GM19043 (cell line): ENCODE measurements around the gene SFXN3.
A peak's percentile ranks its signal among the peaks of the same experiment; 100 is the strongest.

Experiments used
- ATAC-seq: cut with Tn5 transposase; IDR thresholded peaks from one replicate; pipeline ENCODE4 v1.9.1; 2021; ENCODE audit warnings: low read depth; ENCODE audit not compliant: unreplicated experiment

Gene SFXN3

DNA sequence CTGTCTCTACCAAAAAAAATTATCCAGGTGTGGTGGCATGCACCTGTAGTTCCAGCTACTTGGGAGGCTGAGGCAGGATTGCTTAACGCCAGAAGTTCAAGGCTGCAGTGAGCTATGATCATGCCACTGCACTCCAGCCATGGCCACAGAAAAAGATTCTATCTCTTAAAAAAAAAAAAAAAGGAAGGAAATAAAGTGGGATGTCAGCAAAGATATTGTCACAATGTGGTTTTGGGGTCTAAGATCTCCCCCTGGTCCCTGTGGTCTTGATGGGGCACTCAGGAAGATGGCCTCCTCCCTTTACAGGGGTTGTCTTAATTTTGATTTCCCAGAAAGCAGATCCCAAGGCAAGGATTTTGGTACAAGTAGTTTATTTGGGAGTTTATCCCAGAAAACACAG, 23.3 kb downstream of the SFXN3 start:
- no peak for ATAC-seq

DNA sequence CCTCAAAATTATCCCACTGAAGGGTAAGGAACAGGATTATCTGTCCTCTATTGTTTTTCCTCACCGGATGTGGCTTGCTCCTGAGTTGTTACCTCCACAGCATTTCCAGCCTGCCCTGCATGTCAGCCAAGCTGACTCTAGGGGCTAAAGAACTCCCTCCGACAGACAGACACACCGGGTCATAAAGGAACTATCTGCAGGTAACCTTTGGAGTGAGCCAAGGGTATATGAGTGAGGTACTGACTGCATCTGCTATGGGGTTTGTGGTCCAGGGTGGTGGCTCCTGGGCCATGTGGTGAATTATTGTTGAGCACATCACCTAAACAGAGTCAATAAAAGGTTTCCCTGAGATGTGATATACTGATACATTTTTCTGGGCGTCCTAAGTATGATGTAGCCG, 23.8 kb downstream of the SFXN3 start:
- no peak for ATAC-seq

DNA sequence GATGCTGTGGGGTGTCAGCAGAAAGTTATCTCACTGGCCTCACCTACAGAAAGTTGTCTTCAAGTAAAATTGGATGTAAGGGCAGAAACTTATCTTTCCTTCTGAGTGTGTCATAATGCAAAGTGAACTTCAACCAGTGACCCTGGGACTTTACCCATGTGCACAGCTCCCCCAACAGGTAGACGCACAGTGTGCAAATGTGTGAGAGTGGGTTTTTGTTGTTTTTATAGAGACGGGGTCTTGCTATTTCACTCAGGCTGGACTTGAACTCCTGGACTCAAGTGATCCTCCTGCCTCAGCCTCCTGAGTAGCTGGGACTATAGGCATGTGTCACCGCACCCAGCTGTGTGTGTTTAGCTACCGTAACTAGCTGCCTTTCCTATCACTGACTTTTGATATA, 24.4 kb downstream of the SFXN3 start:
- ATAC-seq: no peak

DNA sequence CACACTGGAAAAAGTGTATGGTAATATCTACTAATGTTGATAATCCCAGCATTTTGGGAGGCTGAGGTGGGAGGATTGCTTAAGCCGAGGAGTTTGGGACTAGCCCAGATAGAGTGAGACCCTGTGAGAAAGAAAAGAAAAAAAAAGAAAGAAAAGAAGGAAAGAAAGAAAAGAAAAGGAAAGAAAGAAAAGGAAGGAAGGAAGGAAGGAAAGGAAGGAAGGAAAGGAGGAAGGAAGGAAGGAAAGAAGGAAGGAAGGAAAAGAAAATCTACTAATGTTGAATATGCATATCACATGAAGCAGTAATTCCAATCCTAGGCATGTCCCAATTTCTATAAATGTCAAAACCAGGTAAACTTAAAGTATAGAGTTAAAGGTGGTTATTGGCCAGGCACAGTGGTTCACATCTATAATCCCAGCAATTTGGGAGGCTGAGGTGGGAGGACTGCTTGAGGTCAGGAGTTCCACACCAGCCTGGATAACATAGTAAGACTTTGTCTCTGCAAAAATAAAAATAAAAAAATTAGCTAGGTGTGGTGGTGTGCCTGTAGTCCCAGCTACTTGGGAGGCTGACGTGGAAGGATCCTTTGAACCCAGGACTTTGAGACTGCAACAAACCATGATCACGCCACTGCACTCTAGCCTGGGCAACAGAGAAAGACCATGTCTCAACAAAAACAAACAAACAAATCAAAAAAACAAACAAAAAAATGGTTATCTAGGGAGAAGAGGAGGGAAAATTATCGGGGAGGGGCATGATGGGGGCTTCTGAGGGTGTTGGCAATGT, 25.5 kb downstream of the SFXN3 start:
- ATAC-seq: no peak

DNA sequence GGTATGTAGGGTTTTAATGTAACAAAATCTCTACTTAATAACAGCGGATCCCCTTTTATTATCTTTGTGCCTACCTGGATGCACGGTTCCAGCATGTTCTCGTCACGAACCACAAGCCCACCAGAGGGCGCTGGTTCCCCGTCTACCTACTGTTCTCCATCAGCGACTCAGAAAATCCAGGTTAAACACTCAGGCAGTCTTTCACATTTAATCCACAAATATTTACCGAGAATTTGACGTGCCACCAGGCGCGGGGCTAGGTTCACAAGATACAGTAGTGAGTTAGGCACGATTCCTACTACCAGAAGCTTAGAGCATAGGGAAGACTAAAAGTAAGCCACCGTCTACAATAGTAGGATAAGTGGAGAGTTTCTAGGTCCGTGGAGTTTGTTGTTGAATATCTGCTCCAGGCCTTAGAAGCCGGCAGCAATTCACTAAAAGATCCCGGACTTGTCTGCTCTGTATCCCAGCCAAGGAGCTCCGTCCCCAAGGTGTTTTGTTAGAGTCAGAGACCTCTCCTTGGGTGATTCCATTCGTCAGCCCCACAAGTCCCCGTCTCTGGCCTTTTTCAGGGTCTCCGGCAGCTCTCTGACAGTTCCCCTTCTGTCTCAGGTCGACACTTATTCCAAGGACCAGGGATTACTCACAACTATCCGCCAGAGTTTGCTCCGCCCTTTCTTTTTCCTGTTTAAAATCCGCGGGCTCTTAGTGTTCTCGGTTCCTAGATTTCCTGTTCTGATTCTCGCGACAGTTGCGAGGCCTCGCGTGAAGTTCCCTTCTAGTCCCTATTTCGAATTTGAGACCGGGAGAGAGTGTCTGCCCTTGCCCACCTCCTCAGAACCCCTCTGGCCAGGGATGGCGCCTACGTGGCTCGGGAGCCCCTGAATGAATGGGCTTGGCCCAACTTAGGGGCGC, 29.3 kb downstream of the SFXN3 start:
- peak; percentile 22 for ATAC-seq

DNA sequence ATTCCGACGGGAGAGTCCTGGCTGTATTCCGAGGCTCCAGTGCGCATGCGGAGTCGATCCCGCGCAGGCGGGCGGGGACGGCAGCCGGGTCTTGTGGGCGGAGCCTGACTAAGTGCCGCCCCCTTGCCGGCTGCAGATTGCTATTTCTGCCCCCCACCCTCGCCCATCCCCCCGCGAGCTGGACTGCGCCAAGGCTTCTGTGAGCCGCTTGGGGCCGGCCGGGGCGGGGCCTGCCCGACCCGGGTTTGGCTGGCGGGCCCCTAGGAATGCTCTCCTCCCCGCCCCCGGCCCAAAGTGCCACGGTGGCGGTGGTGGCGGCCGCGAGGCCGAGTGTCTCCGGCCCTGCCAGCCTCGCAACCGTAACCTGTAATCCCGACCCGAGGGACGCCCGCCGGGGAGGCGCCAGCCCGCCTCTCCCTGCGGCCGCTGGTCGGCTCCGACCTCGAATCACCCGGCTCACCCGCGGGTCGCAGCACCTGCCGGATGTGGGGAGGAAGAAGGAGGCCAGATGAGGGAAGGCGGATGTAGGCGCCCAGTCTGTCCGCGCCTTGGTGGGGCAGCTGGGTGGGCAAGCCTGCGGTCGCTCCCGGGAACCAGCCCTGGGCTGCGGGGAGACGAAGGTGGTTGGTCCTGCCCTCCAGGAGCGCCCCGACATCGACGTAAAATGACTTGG, 30.1 kb downstream of the SFXN3 start:
- peak; percentile 45 for ATAC-seq

DNA sequence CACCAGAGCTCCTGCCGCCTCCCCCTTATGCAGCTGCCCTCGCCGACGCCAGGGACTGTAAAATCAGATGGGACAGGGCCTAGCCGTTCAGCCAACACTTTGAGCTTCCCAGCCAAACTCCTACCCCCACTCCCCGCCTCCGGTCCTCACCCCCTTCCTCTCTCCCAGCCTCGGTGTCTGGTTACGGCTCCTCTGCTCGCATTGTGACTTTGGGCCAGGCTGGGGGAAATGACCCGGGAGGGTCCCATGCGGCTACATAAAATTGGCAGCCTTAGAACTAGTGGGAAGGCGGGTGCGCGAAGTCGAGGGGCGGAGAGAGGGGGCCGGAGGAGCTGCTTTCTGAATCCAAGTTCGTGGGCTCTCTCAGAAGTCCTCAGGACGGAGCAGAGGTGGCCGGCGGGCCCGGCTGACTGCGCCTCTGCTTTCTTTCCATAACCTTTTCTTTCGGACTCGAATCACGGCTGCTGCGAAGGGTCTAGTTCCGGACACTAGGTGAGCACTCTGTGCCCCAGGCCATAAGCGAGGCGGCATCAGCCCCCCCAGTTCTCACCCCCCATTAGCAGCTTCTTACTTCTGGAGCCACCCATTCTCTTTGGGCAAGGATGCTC, 30.7 kb downstream of the SFXN3 start, which contains the start of gene KAZALD1:
Gene KAZALD1 (plus strand): TSS at position 366 of the 608 bp plus-strand sequence. CDS start 604 bp downstream, outside the sequence.
- no peak for ATAC-seq

DNA sequence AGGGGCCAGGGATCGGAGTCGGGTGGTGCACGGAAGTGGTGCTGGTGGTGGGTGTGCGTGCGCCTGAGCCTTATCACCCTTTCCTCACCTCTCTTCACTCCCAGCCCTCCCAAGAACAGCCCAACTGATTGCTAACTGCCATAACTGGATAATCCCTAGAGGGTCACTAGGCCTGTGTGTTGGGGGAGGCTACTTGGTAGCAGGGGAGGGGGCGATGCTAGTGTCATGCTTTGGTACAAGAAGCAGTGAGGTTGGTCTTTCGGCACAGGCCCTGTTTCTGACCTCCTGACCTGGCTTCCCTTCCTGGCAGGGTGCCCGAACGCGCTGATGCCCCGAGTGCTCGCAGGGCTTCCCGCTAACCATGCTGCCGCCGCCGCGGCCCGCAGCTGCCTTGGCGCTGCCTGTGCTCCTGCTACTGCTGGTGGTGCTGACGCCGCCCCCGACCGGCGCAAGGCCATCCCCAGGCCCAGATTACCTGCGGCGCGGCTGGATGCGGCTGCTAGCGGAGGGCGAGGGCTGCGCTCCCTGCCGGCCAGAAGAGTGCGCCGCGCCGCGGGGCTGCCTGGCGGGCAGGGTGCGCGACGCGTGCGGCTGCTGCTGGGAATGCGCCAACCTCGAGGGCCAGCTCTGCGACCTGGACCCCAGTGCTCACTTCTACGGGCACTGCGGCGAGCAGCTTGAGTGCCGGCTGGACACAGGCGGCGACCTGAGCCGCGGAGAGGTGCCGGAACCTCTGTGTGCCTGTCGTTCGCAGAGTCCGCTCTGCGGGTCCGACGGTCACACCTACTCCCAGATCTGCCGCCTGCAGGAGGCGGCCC, 31.4 kb downstream of the SFXN3 start:
- ATAC-seq: peak; percentile 32

DNA sequence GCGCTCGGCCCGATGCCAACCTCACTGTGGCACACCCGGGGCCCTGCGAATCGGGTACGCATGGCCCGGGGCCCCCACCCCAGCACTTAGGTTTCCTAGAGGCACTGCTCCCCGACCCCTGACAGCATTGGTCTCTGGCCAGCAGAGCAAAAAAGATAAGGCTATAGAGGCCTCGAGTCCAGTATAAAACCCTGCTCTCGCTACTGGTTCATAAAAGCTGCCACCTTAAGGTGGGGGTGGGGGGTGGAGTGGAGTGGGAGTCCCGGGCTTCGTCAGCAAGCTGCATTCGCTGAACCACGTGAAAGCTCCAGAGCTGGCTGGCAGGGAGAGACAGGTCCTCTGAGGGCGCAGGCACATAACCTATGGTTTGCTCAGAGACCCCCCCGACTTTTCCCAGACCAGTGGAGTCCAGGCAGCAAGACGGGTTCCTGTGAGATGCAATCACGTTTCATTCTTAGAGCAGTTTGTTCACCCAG, 32.1 kb downstream of the SFXN3 start:
- no peak for ATAC-seq

DNA sequence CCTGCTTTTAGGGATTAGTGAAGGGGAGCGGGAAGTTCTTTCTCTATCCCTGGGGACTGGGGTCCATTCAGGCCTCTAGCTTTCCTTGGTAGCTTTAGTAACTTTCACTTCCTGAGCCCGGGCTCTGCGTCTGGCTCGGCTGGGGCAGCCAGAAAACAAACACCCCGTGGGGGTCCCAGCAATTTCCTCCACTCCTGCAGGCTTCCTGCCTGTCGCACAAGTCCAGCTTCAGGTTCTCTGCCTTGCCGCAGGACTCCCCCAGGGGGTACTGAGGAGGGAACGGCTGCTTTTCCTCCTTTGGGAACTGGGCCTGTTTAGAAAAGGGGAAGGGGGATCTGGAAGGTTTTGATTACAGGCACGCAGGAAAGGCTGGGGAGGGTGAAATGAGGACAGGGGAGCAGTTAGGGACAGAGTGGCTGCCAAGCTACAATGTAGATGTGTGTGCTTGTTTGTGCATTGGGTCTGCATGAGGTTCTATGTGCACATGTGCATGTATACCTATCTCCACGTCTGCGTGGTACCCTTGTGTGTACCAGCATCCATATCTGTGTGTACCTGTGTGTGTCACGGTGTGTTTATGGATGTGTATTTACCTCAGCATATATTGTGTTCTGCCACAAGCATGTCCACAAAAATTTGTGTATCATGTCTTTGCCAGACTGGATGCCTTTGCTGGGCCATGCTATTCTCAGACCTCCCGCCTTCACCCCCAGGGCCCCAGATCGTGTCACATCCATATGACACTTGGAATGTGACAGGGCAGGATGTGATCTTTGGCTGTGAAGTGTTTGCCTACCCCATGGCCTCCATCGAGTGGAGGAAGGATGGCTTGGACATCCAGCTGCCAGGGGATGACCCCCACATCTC, 32.7 kb downstream of the SFXN3 start:
- ATAC-seq: no peak

DNA sequence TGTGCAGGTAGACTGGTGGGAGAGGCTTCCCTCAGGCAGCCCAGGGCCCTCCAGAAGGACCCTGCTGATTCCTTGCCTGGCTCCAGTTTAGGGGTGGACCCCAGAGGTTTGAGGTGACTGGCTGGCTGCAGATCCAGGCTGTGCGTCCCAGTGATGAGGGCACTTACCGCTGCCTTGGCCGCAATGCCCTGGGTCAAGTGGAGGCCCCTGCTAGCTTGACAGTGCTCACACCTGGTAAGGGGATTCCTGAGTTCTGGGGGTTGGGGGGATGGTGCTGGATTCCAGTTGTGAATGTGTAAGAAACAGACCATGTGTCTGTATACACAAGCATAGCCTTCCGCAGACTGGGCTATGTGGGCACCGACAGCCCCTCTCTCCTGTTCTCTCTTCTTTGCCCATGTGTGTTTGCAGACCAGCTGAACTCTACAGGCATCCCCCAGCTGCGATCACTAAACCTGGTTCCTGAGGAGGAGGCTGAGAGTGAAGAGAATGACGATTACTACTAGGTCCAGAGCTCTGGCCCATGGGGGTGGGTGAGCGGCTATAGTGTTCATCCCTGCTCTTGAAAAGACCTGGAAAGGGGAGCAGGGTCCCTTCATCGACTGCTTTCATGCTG, 33.5 kb downstream of the SFXN3 start:
- ATAC-seq: no peak

DNA sequence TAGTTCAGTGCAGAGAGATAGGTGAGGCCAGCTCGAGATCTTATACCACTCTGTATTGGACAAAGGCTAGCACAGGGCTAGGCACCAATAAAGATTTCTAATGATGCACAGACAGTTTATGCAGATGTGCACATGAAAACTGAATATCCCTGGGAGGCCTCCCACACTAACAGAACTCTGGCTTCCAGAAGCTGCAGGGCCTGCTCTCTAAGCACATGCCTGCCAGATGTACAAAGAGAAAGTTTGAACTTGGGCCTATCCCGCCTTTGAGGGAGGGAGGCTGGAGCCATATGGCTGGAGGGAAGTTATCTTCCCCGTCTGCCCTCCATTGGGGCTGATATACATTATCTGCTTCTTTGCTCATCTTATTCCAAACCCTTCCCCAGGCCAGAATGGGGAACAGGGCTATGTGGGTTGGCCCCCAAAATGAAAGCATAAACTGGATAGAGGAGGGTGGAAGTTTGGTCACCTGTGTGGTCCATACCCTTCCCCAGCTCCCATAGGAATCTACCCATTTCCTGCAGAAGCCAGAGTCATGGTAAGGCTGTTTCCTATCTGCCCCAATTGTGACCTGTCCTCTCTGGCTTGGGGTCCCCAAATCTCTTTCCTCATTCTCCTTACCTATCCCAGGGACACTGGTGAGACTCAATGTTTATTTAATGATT, 34.6 kb downstream of the SFXN3 start:
- ATAC-seq: no peak

DNA sequence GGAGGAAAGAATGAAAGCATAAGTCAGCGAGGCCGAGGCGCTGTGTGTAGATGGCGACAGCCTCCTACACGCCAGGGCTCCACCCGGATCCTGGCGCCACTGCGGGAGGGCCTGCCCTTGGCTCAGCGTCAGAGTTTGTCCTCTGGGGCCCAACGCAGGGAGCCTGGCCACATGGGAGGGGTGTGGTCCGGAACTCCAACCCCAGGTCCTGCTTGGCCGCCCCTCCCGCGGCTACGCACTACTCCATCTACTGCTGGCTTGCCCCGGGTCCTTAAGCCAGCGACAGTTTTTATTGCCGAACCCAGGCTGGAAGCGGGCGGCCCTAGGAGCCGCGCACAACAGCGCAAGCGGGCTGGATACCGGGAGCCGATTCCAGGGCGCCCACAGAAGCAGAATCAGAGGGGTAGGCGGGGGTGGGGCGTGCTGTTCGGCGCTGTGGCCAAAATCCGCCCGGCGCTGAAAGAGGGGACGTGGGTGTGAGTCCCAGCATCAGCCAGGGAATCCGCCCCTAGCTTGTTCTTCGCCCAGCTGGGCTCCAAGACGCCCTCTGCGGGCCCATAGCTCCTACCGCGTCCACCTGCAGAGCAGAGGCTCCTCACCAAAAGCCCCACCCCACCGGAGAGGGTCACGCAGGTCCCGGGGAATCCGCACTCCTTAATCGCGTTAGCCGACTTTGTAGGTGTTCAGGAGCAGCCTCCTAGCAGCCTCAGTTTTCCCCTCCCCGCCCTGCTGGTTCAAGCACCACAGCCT, 35.3 kb downstream of the SFXN3 start:
- no peak for ATAC-seq

DNA sequence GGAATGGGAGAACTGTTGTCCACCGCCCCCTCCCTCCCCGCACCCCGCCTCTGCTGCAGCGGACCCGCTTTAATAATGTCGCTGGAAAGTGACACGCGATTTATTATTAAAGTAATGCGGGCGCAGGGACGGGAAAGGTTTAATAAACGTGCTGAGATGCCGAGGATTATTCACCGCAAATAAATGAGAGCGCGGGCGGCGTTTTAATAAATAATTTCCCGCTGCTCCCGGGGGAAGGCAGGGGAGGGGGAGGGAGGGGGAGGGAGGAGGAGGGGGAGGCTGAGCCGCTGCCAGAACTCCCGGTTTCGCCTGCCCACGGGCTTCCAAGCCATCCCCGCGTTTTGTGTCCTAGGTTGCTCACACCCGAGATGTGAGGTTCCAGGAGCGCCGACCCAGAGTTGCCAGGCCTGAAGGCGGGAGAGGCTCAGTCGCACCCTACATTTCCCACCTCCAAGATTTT, 35.9 kb downstream of the SFXN3 start:
- no peak for ATAC-seq

DNA sequence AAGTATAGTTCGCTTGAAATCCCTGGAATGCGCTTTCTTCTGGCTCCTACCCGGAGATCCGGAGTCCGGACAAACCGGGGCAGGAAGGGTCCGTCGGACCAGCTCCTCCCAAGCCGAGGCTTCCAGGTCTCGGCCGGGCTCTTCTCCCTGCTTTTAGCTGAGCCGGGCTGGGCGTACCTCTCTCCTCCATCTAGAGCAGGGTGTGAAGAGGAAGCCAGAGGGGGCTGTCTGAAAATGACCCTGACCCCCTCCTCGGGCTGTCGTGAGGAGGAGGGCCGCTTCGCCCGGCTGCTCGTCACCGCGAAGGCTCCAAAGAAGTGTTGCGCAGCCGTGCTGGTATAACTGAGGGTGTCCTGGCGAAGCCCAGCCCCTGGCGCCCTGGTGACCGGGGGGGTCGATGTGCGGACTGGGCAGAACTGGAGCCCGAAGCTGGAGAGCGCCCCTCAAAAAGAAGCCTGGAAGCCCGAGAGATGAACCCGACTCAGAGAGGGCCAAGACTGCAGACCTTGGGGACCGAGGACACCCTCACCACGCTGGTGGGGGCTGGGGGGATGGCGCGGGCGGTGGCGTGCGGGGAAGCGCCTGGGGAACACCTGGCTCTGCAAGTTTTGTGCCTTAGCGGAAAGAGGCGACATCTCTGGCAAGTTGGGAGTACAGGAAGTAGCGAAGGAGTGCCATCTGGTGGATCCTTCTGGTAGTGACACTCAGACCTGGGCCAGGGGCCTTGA, 36.5 kb downstream of the SFXN3 start:
- no peak for ATAC-seq

DNA sequence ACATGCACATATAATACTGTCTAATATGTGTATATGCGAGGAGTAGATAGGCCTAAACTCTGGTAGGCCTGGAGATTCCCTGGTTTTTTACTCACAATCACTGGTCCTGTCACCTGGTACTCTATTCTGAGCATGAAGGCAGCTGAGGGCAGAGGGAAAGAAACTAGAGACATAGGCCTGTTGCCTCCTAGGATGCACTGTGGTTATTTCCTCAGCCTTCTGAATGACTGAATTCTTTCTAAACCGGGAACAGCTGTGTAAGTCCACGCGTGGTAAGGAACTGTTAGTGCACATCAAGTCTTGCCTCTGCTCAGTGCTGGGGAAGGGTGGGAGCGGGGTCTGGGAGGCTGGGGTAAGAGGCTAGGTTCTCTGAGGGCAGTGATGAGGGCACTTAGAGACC, 38.4 kb downstream of the SFXN3 start:
- no peak for ATAC-seq
